HEK293T (cell line): ENCODE measurements around the gene GABRB3.

Source experiments
- CTCF ChIA-PET: fragments of 350-600 bp; formaldehyde crosslinking; extraction: SDS; loops from one replicate; lab custom pipeline; 2021; ENCODE audit warnings: antibody characterized with exemption, inconsistent platforms; lab: Yijun Ruan, JAX
- POLR2A ChIA-PET: fragments of 350-600 bp; formaldehyde crosslinking; extraction: SDS; loops from one replicate; lab custom pipeline; 2020; ENCODE audit warnings: antibody characterized with exemption, inconsistent platforms; lab: Yijun Ruan, JAX
- DNase-seq: peaks from one replicate; pipeline ENCODE4 v3.0.0; 2012; ENCODE audit warnings: mixed read lengths; ENCODE audit errors: extremely low spot score
- ARNT ChIP-seq: fragments of 450-650 bp; IDR thresholded peaks from 2 replicates; pipeline ENCODE4 v1.6.1; 2017; ENCODE audit warnings: mild to moderate bottlenecking
- BHLHE40 ChIP-seq: fragments of 450-650 bp; IDR thresholded peaks from 2 replicates; pipeline ENCODE4 v1.6.1; 2016; ENCODE audit warnings: mild to moderate bottlenecking, moderate library complexity, borderline replicate concordance
- CTBP1 ChIP-seq: fragments of 450-650 bp; IDR thresholded peaks from 2 replicates; pipeline ENCODE4 v1.6.1; 2016; ENCODE audit warnings: borderline replicate concordance
- ELF4 ChIP-seq: fragments of 450-650 bp; IDR thresholded peaks from 2 replicates; pipeline ENCODE4 v1.6.1; 2017; ENCODE audit warnings: antibody characterized with exemption
- FOXA1 ChIP-seq: fragments of 450-650 bp; IDR thresholded peaks from 2 replicates; pipeline ENCODE4 v1.6.1; 2016; ENCODE audit warnings: mild to moderate bottlenecking
- FOXK2 ChIP-seq: fragments of 450-650 bp; IDR thresholded peaks from 2 replicates; pipeline ENCODE4 v1.6.1; 2016; ENCODE audit warnings: mild to moderate bottlenecking
- FOXM1 ChIP-seq: fragments of 450-650 bp; IDR thresholded peaks from 2 replicates; pipeline ENCODE4 v1.6.1; 2017; ENCODE audit warnings: mild to moderate bottlenecking, borderline replicate concordance
- HDGF ChIP-seq: fragments of 450-650 bp; IDR thresholded peaks from 2 replicates; pipeline ENCODE4 v1.6.1; 2017; ENCODE audit warnings: antibody characterized with exemption, borderline replicate concordance
- L3MBTL2 ChIP-seq: fragments of 450-650 bp; conservative IDR thresholded peaks from 2 replicates; pipeline ENCODE4 v1.6.1; 2016; ENCODE audit warnings: mild to moderate bottlenecking
- LEF1 ChIP-seq: fragments of 450-650 bp; IDR thresholded peaks from 2 replicates; pipeline ENCODE4 v1.6.1; 2017; ENCODE audit warnings: mild to moderate bottlenecking, borderline replicate concordance
- NFRKB ChIP-seq: fragments of 450-650 bp; IDR thresholded peaks from 2 replicates; pipeline ENCODE4 v1.6.1; 2016; ENCODE audit warnings: mild to moderate bottlenecking, moderate library complexity
- SP1 ChIP-seq: fragments of 450-650 bp; IDR thresholded peaks from 2 replicates; pipeline ENCODE4 v1.6.1; 2017
- SUZ12 ChIP-seq: fragments of 450-650 bp; IDR thresholded peaks from 2 replicates; pipeline ENCODE4 v1.6.1; 2016; ENCODE audit warnings: mild to moderate bottlenecking
- TARDBP ChIP-seq: fragments of 450-650 bp; IDR thresholded peaks from 2 replicates; pipeline ENCODE4 v1.6.1; 2016
- ZNF384 ChIP-seq: fragments of 450-650 bp; IDR thresholded peaks from 2 replicates; pipeline ENCODE4 v1.6.1; 2016
- TF ChIP-seq, protein P1 (sequence below): fragments of 450-650 bp; IDR thresholded peaks from 2 replicates; pipeline ENCODE4 v1.6.1; 2016

Gene GABRB3

DNA sequence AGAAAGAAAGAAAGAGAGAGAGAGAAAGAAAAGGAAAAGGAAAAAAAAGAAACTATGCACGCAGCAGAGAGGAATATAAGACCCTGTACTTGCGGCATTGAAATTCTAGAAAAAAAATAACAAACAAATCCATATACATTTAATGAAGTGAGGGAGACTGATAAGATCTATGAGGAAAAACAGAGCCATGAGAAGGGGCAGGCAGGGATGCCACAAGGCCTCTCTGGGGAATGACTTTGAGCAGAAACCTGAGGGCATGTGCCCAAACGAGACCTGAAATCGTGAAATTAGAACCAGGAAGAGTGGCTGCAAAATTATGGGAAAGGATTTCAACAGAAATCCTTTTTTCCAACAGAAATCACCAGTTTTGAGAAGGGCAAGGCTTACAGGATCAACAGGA is 98.4 kb downstream of the GABRB3 start:
- POLR2A ChIA-PET, result no interaction called here
- CTCF ChIA-PET, result no interaction called here
- TF ChIP-seq FOXM1 (no peak), SP1 (no peak), ZNF384 (no peak), FOXA1 (no peak), L3MBTL2 (no peak), CTBP1 (no peak), FOXK2 (no peak), LEF1 (no peak)
- TF ChIP-seq, protein P1, sequence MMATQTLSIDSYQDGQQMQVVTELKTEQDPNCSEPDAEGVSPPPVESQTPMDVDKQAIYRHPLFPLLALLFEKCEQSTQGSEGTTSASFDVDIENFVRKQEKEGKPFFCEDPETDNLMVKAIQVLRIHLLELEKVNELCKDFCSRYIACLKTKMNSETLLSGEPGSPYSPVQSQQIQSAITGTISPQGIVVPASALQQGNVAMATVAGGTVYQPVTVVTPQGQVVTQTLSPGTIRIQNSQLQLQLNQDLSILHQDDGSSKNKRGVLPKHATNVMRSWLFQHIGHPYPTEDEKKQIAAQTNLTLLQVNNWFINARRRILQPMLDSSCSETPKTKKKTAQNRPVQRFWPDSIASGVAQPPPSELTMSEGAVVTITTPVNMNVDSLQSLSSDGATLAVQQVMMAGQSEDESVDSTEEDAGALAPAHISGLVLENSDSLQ, result no peak
- no peak for DNase-seq

DNA sequence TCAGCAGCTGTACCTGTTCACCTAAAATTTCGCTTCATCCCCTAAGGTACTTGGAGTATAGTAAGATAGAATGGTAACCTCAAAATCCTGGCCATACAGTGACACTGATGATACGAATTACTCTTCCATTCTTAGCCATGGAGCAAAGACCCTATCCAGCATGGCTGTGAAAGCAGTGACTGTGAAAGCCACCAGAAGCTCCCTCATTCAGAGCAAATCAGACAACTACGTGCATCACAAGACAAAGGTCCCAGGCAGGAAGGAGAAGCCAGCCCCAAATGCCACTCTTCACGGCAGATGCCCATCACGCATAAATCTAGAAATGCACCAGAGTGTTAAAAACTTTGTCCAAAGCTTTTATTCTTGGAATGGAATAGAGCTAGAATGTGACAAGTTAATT is 99.4 kb downstream of the GABRB3 start:
- CTCF ChIA-PET, result no interaction called here
- DNase-seq, result no peak
- no peak for TF ChIP-seq ARNT
- no peak for TF ChIP-seq FOXA1
- no peak for TF ChIP-seq TARDBP
- POLR2A ChIA-PET, result no interaction called here

GRCh38 chr15:26670116-26670515 is 102.8 kb downstream of the GABRB3 start:
- POLR2A ChIA-PET, result no interaction called here
- DNase-seq, result no peak
- no peak for TF ChIP-seq NFRKB
- TF ChIP-seq SP1, result no peak
- no peak for TF ChIP-seq FOXA1
- no peak for TF ChIP-seq L3MBTL2
- TF ChIP-seq LEF1, result no peak
- no peak for TF ChIP-seq TARDBP
- CTCF ChIA-PET, result no interaction called here

GRCh38 chr15:26667222-26667988 is 105.5 kb downstream of the GABRB3 start:
- ChIA-PET POLR2A (no interaction called here), CTCF (no interaction called here)
- DNase-seq, result no peak
- TF ChIP-seq ZNF384 (no peak), ELF4 (no peak), FOXM1 (no peak), NFRKB (no peak), ARNT (no peak), LEF1 (no peak), BHLHE40 (no peak)

DNA sequence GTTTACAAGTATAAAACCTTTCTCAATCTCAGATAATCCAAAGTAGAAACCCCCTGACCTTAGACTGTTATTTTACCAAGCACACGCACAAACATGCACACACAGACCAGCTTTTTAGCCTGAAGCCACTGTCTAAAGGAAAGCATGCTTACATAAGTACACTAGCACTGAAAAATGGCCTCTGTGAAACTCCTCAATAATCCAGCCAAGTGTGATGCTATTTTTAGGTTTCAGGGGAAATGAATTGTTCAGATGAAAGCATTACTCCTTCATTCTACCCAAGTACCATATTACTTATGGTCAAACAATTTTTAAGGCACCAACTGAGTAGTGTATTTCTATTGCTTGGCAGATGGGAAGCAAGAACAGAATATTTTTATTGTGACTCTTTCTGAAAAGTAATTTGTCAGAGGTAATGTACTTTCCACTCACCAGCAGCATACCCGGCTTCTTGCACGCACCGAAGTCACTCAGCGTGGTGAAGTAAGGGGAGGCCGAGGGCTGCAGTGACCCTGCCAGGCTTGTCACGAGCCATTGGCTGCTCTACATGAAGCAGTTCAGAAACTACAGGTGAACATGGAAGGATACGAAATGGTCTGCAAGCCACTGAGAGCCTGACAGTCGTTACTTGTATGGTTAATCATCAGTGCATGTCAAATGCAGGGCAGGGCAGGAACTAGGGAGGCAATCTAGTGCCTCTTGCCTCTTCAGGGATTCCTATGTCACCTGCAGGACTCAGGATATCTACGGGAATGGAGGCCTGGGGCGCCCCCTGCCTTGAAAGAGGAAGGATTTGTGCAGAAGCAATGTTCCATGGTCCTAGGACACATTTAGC is 106.7 kb downstream of the GABRB3 start:
- ChIA-PET POLR2A (no interaction called here), CTCF (interaction anchor here (0.8 kb wide), 1 partner anchor 101 kb away, joined by 3 read pairs; no protein-coding TSS in a partner anchor)
- TF ChIP-seq NFRKB, result no peak
- no peak for DNase-seq

- ChIA-PET CTCF (no interaction called here), POLR2A (no interaction called here)
- TF ChIP-seq HDGF (no peak), ARNT (no peak), NFRKB (no peak), SP1 (no peak), TARDBP (no peak), FOXM1 (no peak), CTBP1 (no peak)
- TF ChIP-seq, protein P1, result no peak
- DNase-seq, result no peak
These were observed 110.6 kb downstream of the GABRB3 start for GRCh38 chr15:26662283-26662682.

- CTCF ChIA-PET, result no interaction called here
- POLR2A ChIA-PET, result no interaction called here
- no peak for DNase-seq
- no peak for TF ChIP-seq FOXM1
- TF ChIP-seq NFRKB, result no peak
- TF ChIP-seq SUZ12, result no peak
- no peak for TF ChIP-seq HDGF
- no peak for TF ChIP-seq FOXA1
- TF ChIP-seq ARNT, result no peak
- no peak for TF ChIP-seq SP1
- TF ChIP-seq CTBP1, result no peak
- TF ChIP-seq FOXK2, result no peak
- no peak for TF ChIP-seq LEF1
- TF ChIP-seq BHLHE40, result no peak
- TF ChIP-seq, protein P1, result no peak
- TF ChIP-seq TARDBP, result no peak
- no peak for TF ChIP-seq L3MBTL2
- TF ChIP-seq ELF4, result no peak
- no peak for TF ChIP-seq ZNF384
These were observed 111.1 kb downstream of the GABRB3 start for GRCh38 chr15:26661748-26662147.
